ENCODE results near the gene ECI2. TPM values are rescaled to one million over a fixed set of nuclear protein-coding genes. Genes with fewer than 3 reads are reported as not detected.
"Not testable (repeated sequence)": the region's sequence is repeated elsewhere in the genome, so short reads cannot be mapped to it uniquely, and the experiment has no call there.

The ECI2 gene
- total RNA-seq, 1 donor from 2014 or later: 88.3 TPM

DNA sequence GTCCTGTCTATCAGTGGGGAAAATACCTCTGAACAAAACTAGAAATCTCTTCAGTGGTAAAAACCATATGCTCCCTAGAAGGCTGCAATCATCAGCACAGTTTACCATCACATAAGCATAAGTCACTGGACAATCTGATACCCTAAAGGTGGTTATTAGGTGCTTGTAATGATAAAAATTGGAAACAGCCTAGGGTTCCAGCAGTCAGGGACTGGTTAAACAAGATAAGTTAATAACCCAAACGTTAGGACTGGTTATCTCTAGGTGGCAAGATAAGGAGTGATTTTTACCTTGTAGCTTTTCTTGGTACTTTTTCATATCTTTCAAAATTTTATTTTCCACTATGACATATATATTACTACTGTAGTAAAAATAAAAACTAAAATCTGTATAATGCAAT lies 11.0 kb downstream of the ECI2 start:
- TF ChIP-seq, protein P1, sequence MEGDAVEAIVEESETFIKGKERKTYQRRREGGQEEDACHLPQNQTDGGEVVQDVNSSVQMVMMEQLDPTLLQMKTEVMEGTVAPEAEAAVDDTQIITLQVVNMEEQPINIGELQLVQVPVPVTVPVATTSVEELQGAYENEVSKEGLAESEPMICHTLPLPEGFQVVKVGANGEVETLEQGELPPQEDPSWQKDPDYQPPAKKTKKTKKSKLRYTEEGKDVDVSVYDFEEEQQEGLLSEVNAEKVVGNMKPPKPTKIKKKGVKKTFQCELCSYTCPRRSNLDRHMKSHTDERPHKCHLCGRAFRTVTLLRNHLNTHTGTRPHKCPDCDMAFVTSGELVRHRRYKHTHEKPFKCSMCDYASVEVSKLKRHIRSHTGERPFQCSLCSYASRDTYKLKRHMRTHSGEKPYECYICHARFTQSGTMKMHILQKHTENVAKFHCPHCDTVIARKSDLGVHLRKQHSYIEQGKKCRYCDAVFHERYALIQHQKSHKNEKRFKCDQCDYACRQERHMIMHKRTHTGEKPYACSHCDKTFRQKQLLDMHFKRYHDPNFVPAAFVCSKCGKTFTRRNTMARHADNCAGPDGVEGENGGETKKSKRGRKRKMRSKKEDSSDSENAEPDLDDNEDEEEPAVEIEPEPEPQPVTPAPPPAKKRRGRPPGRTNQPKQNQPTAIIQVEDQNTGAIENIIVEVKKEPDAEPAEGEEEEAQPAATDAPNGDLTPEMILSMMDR (conservative IDR thresholded peaks at IDR 0.05; ENCODE audit: low read depth, low read length): no peak
- DNase-seq (ENCODE audit: low read depth): no peak
- no peak overlapping the region for H3K4me3 ChIP-seq (ENCODE audit: low read depth, low read length)

DNA sequence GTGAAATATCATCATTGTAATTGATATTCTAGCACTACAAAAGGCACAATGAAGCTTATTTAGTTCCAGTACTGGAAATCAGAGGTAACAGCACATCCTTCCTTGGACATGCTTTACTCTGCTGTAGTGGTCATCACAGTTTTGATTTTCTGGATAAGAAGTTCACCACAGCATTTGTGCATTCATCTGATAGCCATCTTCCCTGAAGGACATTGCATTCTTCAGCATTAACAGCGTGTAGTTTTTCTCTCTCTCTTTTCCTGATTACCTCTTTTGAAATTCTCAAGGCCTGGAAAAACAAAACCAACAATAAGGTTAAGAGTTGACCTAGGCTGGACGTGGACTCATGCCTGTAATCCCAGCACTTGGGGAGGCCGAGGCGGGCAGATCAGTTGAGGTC lies 19.6 kb downstream of the ECI2 start:
- no peak overlapping the region for H3K4me3 ChIP-seq (ENCODE audit: low read depth, low read length)
- no peak for DNase-seq (ENCODE audit: low read depth)
- TF ChIP-seq, protein P1 (conservative IDR thresholded peaks at IDR 0.05; ENCODE audit: low read depth, low read length): no peak

DNA sequence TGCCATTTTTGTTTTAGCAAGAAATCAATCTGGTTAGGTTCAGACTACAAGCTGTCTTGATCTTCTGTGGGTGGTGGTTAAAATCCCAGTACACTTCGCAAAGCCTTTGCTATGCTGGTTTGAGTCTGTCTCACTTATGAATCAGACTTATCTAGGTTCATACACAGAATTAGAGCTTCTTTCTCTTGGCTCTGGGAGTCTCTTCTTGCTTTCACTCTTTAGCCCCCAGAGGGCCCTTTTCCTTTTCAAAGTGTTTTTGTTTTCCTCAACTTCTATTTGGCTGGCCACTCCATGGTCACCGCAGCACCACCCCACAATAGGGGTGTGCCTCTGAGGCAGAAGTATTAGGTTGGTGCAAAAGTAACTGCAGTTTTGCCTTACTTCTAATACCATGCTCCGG lies 21.3 kb downstream of the ECI2 start:
- DNase-seq (ENCODE audit: low read depth): no peak
- H3K4me3 ChIP-seq (ENCODE audit: low read depth, low read length): no peak overlapping the region
- TF ChIP-seq, protein P1 (conservative IDR thresholded peaks at IDR 0.05; ENCODE audit: low read depth, low read length): no peak

DNA sequence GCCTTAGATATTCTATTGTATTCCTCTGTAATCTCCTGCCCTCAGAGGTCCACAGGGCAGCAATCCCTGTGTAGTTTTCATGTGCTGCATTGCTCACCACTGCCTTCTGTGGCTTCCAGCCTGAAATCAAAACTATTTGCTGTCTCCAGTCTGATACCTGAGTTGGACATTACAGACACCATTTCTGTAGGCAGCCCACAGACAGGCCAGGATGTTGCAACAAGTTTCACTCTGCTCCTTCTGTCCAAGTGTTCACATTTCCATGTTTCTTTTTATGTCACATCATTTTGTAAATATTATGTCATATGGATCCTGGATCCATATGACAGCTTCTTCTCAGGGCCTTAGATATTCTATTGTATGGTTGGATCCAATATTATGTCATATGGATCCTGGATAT lies 21.7 kb downstream of the ECI2 start:
- no peak overlapping the region for H3K4me3 ChIP-seq (ENCODE audit: low read depth, low read length)
- DNase-seq (ENCODE audit: low read depth): no peak
- TF ChIP-seq, protein P1 (conservative IDR thresholded peaks at IDR 0.05; ENCODE audit: low read depth, low read length): no peak

DNA sequence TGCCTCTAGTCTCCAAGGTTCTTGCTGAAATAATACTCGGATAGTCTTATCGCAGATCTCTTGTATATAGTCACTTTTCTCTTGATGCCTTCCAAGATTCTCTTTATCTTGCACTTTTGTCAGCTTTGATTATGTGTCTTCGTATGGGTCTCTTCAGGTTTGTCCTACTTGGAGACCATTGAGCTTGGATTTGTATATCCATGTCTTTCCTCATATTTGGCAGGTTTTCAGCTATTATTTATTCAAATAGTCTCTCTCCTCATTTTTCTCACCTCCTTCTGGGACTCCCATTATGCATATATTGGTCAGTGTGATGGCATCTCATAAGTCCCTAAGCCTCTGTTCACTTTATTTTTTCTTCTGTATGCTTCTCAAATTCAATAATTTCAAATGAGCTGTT lies 23.0 kb downstream of the ECI2 start:
- no peak for DNase-seq (ENCODE audit: low read depth)
- H3K4me3 ChIP-seq (ENCODE audit: low read depth, low read length): no peak overlapping the region
- TF ChIP-seq, protein P1 (conservative IDR thresholded peaks at IDR 0.05; ENCODE audit: low read depth, low read length): no peak

DNA sequence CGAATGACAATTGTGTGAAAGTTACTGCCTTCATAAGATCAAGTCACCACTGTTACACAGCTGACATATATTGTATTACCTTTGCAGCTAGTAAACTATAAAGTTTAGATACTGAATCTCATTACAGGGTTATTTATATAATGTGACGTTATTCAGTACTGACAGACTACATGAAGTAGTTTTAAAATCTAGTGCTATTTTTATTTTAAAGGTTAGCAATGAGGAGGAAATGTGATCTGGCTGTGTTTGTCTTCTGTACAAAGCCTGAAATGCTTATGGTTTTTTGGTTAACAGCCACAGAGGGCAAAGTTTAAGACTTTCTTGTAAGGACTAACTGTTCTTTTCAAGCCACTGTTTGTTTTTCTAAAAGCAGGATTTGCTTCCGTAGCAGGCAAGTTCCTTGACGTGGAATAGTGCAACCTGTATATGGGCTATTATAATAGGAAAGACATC lies 26.0 kb downstream of the ECI2 start:
- not testable (repeated sequence) for DNase-seq (ENCODE audit: low read depth); H3K4me3 ChIP-seq (ENCODE audit: low read depth, low read length)

DNA sequence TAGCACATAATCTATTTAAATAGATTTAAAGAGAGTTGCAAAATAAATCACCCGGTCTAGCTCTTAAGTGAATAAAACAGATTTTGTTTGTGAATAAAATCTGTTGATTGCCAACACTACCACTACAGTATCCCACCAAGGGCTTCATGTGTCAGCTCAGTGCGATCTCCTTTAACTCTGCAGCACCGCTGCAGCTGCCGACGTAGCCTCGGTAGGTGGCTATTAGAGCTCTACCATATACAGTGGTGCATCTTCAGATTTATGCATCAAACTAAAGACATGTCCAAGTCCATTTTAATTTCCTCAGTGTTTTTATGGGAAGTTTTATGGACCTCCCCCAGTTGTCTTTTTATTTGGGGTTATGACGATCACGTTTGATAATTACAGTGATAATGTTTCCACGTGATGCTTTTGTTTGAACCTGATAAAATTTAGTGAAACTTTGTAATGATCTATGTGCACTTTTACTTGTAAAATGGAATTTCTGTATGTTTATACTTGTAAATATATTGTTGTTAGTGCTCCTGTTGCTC lies 26.7 kb downstream of the ECI2 start:
- TF ChIP-seq, protein P1 (conservative IDR thresholded peaks at IDR 0.05; ENCODE audit: low read depth, low read length): no peak
- no peak for DNase-seq (ENCODE audit: low read depth)
- H3K4me3 ChIP-seq (ENCODE audit: low read depth, low read length): peak overlapping the region; percentile 30
